DOHH2 (cell line): ENCODE measurements around the gene PTCH1.

Experiments used
- H3F3A ChIP-seq: fragments of 200-600 bp; sonication (generic), shearing (Covaris generic); 2 replicates; pipeline ENCODE4 v1.6.0; 2016; ENCODE audit warnings: antibody characterized with exemption, mild to moderate bottlenecking; ENCODE audit not compliant: control insufficient read depth, insufficient read depth
- H3K27ac ChIP-seq: fragments of 200-600 bp; sonication (generic); 2 replicates; pipeline ENCODE4 v1.5.1; 2014; ENCODE audit warnings: low read depth, mild to moderate bottlenecking, low read length, moderate library complexity
- H3K27me3 ChIP-seq: fragments of 200-600 bp; sonication (generic); 2 replicates; pipeline ENCODE4 v1.6.1; 2014; ENCODE audit warnings: mild to moderate bottlenecking, low read length, mixed read lengths; ENCODE audit not compliant: control insufficient read depth
- H3K36me3 ChIP-seq: fragments of 200-600 bp; sonication (generic); 2 replicates; pipeline ENCODE4 v1.6.1; 2014; ENCODE audit warnings: mild to moderate bottlenecking, low read length, moderate library complexity, mixed read lengths; ENCODE audit not compliant: control insufficient read depth
- H3K4me1 ChIP-seq: fragments of 200-600 bp; sonication (generic); 2 replicates; pipeline ENCODE4 v1.6.1; 2014; ENCODE audit warnings: mild to moderate bottlenecking, low read length, mixed read lengths; ENCODE audit not compliant: control insufficient read depth
- H3K4me2 ChIP-seq: fragments of 200-600 bp; sonication (generic); 2 replicates; pipeline ENCODE4 v1.6.0; 2014; ENCODE audit warnings: mild to moderate bottlenecking, low read length, moderate library complexity
- H3K4me3 ChIP-seq: fragments of 200-600 bp; sonication (generic); 2 replicates; pipeline ENCODE4 v1.5.1; 2014; ENCODE audit warnings: mild to moderate bottlenecking, low read length, mixed read lengths
- H3K79me2 ChIP-seq: fragments of 200-600 bp; sonication (generic); 2 replicates; pipeline ENCODE4 v1.6.1; 2014; ENCODE audit warnings: mild to moderate bottlenecking, low read length, mixed read lengths; ENCODE audit not compliant: control insufficient read depth
- H3K9me2 ChIP-seq: fragments of 200-600 bp; sonication (generic); replicated peaks from 2 replicates; pipeline ENCODE4 v1.6.1; 2014; ENCODE audit warnings: mild to moderate bottlenecking, low read length, mixed read lengths; ENCODE audit not compliant: control insufficient read depth
- H3K9me3 ChIP-seq: fragments of 200-600 bp; sonication (generic); 2 replicates; pipeline ENCODE4 v1.6.1; 2014; ENCODE audit warnings: antibody characterized with exemption, low read length, mixed read lengths; ENCODE audit not compliant: control insufficient read depth, insufficient read depth
- H4K20me1 ChIP-seq: fragments of 200-600 bp; sonication (generic); 2 replicates; pipeline ENCODE4 v1.6.0; 2014; ENCODE audit warnings: low read depth, mild to moderate bottlenecking, antibody characterized with exemption, low read length, moderate library complexity; ENCODE audit not compliant: control insufficient read depth, insufficient read depth
- EZH2phosphoT487 ChIP-seq: fragments of 200-600 bp; sonication (generic); IDR thresholded peaks from 2 replicates; pipeline ENCODE4 v1.6.1; 2017; ENCODE audit warnings: borderline replicate concordance, mild to moderate bottlenecking, antibody characterized with exemption, low read length, moderate library complexity, mixed read lengths
- TF ChIP-seq, protein P1 (sequence below): fragments of 200-600 bp; sonication (generic); IDR thresholded peaks from one replicate; pipeline ENCODE4 v1.5.1; 2014; ENCODE audit warnings: antibody characterized with exemption, mild to moderate bottlenecking, low read depth, low read length; ENCODE audit not compliant: poor library complexity, severe bottlenecking

The PTCH1 gene

GRCh38 chr9:95522871-95523370, 6.2 kb upstream of the PTCH1 start:
- Histone ChIP-seq H3K9me3 (no peaks in the 10 kb centered on the region), H3K4me3 (no peak overlapping the region), H3K27me3 (peaks cover 3% of the 10 kb centered on the region), H3K4me1 (no peaks in the 10 kb centered on the region), H3K4me2 (no peak overlapping the region), H3K79me2 (no peaks in the 10 kb centered on the region), H3K9me2 (no peaks in the 10 kb centered on the region), H3K27ac (no peak overlapping the region), H3K36me3 (no peaks in the 10 kb centered on the region), H3F3A (no peaks in the 10 kb centered on the region), H4K20me1 (no peaks in the 10 kb centered on the region)
- TF ChIP-seq, protein P1, sequence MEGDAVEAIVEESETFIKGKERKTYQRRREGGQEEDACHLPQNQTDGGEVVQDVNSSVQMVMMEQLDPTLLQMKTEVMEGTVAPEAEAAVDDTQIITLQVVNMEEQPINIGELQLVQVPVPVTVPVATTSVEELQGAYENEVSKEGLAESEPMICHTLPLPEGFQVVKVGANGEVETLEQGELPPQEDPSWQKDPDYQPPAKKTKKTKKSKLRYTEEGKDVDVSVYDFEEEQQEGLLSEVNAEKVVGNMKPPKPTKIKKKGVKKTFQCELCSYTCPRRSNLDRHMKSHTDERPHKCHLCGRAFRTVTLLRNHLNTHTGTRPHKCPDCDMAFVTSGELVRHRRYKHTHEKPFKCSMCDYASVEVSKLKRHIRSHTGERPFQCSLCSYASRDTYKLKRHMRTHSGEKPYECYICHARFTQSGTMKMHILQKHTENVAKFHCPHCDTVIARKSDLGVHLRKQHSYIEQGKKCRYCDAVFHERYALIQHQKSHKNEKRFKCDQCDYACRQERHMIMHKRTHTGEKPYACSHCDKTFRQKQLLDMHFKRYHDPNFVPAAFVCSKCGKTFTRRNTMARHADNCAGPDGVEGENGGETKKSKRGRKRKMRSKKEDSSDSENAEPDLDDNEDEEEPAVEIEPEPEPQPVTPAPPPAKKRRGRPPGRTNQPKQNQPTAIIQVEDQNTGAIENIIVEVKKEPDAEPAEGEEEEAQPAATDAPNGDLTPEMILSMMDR: no peak
- no peak for TF ChIP-seq EZH2phosphoT487

GRCh38 chr9:95521699-95522098, 4.9 kb upstream of the PTCH1 start:
- Histone ChIP-seq H3K4me2 (no peak overlapping the region), H3K4me1 (peaks cover under 1% of the 10 kb centered on the region; the same call in 1 of the 2 replicates), H3F3A (no peaks in the 10 kb centered on the region), H3K27me3 (peaks cover 13% of the 10 kb centered on the region), H3K4me3 (no peak overlapping the region), H3K36me3 (no peaks in the 10 kb centered on the region), H4K20me1 (no peaks in the 10 kb centered on the region), H3K9me3 (no peaks in the 10 kb centered on the region), H3K9me2 (no peaks in the 10 kb centered on the region), H3K79me2 (no peaks in the 10 kb centered on the region), H3K27ac (no peak overlapping the region)
- TF ChIP-seq, protein P1: no peak
- TF ChIP-seq EZH2phosphoT487: no peak

DNA sequence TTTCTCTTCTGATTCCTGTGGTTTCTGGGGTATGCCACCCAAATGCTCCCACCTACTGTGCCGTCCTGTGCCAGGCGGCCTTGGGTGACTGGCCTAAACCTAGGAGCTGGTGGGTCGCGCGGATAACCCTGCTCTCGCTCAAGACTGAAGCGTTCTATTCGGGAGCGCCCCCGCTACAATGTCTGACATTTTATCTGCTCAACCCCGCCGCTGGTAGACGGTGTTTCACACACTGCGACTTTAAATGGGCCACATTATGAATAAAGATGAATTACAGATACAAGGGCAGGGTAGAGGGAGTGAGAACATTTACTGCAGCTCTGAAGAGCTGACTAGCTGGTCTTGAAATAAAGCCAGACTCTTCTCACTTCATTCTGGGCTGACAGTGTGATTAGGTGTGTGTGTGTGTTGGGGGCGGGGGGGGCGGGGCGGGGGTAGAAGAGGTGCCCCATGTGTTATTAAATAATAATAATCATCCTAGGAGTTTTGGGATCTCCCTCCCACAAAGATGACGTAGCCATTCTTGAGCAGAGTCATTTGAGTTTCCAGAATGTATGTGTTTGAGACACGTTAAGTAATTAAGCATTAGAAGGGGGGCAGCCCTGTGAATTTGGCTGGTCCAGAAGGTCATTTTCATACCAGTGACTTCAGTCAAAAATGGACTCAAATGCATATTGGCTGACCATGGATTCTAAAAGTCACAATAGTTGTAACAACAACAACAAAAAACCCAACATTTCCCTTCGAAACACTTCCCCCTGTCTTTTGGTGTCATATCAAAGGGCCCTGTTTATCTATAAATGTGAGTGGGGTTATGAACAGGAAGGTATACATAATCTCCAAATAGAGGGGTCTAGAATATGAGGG, 1.0 kb upstream of the PTCH1 start:
- peaks cover 13% of the 10 kb centered on the region for H3K36me3 ChIP-seq
- H3K4me1 ChIP-seq: peaks cover 28% of the 10 kb centered on the region
- H3K4me3 ChIP-seq: no peak overlapping the region
- H3K27me3 ChIP-seq: peaks cover 33% of the 10 kb centered on the region
- H3K9me3 ChIP-seq: no peaks in the 10 kb centered on the region
- H3K27ac ChIP-seq: no peak overlapping the region
- H4K20me1 ChIP-seq: no peaks in the 10 kb centered on the region; the same call in 1 of the 2 replicates
- H3K4me2 ChIP-seq: no peak overlapping the region
- H3F3A ChIP-seq: peaks cover 12% of the 10 kb centered on the region
- H3K79me2 ChIP-seq: peaks cover 11% of the 10 kb centered on the region
- TF ChIP-seq EZH2phosphoT487: no peak
- TF ChIP-seq, protein P1: no peak
- H3K9me2 ChIP-seq: no peaks in the 10 kb centered on the region; the same call in 1 of the 2 replicates
